Stimulated activated CD8-positive, alpha-beta memory T cell treated with anti-CD3 and anti-CD28 coated beads, Interleukin-12 subunit alpha, Interleukin-12 subunit beta, amount 100 ng/mL, for 1 hour (primary cell): ENCODE results near the gene TMEM141.
"Not testable (repeated sequence)": the region's sequence is repeated elsewhere in the genome, so short reads cannot be mapped to it uniquely, and the experiment has no call there.

ENCODE experiments used
- DNase-seq: peaks from one replicate; pipeline ENCODE4 v3.0.0-alpha.2; 2020; ENCODE audit warnings: low read depth

TMEM141 gene

GRCh38 chr9:136773386-136774044, 17.6 kb upstream of the TMEM141 start:
- DNase-seq: no peak

- no peak for DNase-seq
Observed at GRCh38 chr9:136774416-136775045, 16.6 kb upstream of the TMEM141 start.

- DNase-seq: no peak
Observed at GRCh38 chr9:136775191-136775590, 16.0 kb upstream of the TMEM141 start.

GRCh38 chr9:136776947-136777346, 14.2 kb upstream of the TMEM141 start:
- DNase-seq: no peak

- DNase-seq: no peak
Observed at GRCh38 chr9:136777359-136777758, 13.8 kb upstream of the TMEM141 start.

GRCh38 chr9:136779808-136780207, 11.3 kb upstream of the TMEM141 start:
- DNase-seq: no peak

- no peak for DNase-seq
Observed at GRCh38 chr9:136782452-136782851, 8.7 kb upstream of the TMEM141 start.

- DNase-seq: no peak
Observed at GRCh38 chr9:136784249-136784996, 6.7 kb upstream of the TMEM141 start.

- no peak for DNase-seq
Observed at GRCh38 chr9:136784997-136785361, 6.2 kb upstream of the TMEM141 start.

- not testable (repeated sequence) for DNase-seq
Observed at GRCh38 chr9:136785565-136786355, 5.4 kb upstream of the TMEM141 start.

GRCh38 chr9:136786451-136786850, 4.7 kb upstream of the TMEM141 start:
- DNase-seq: no peak

GRCh38 chr9:136786983-136787382, 4.2 kb upstream of the TMEM141 start:
- DNase-seq: not testable (repeated sequence)

GRCh38 chr9:136787690-136788400, 3.3 kb upstream of the TMEM141 start:
- DNase-seq: peak; percentile 58

GRCh38 chr9:136788644-136789522, 2.3 kb upstream of the TMEM141 start:
- not testable (repeated sequence) for DNase-seq

GRCh38 chr9:136789523-136789937, 1.6 kb upstream of the TMEM141 start:
- no peak for DNase-seq

GRCh38 chr9:136791516-136792276, 552 bp downstream of the TMEM141 start:
- DNase-seq: peak; percentile 35

- DNase-seq: no peak
Observed at GRCh38 chr9:136792321-136793085, 1.4 kb downstream of the TMEM141 start.

GRCh38 chr9:136793086-136793946, 2.2 kb downstream of the TMEM141 start:
- no peak for DNase-seq
